Astrocyte of the cerebellum (primary cell): ENCODE measurements around the gene GRID1.

ENCODE experiments used
- DNase-seq: peaks from one replicate; pipeline ENCODE4 v3.0.0-alpha.2; 2011; ENCODE audit warnings: low read depth
- H3K4me3 ChIP-seq: 2 replicates; pipeline ENCODE4 v1.5.1; 2011; ENCODE audit warnings: mild to moderate bottlenecking, low read depth, low read length, moderate library complexity
- CTCF ChIP-seq: IDR thresholded peaks from 2 replicates; pipeline ENCODE4 v1.5.1; 2012; ENCODE audit warnings: low read length, low read depth, moderate library complexity, mild to moderate bottlenecking; ENCODE audit errors: missing control alignments
- in situ Hi-C: cut with HindIII; loops from 2 replicates; pipeline ENCODE4 v1.10.0; 2017; ENCODE audit warnings: low sequenced_read_pairs

The GRID1 gene

DNA sequence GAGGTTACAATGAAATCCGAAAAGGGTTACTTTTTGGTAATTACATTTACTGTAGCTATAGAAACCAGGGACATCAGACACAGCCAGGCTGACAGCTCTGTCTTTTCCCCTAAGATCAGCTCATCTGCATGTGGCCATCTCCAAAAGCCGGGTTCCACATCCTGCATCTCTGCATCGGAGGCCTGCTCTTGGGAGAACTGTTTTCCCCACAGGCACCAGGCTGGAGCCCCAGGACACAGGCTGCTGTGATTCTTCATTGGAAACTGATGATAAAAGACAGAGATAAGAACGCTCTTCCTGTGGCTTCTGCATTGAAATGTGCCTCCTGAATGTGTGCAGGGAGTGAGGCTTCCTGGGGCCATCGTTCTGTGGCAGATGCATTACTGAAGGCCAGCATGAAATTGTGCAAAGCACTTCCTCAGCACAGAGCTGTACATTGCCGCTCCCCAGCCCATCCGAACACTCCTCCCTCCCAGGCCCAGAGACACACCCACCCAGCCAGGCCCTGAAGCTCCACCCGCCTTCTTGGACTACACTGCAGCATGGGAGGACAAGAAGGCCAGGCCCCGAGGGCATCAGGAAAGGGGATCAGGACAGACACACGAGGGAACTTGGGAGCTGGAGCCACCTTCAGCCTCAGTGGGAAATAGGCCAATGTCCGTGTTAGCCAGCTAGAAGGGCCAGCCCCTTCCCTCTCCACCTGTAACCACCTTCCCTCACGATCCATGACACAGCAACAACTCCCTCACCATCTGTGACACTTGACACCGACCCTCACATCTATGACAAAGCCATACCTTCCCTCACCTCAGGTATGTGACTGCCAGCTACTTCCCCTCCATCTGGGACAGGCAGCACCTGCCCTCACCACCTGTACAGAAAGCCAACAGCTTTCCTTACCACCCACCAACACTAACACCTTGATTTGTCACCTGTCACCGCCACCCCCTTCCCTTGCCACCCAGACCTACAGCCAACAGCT, 113.2 kb downstream of the GRID1 start:
- no peak for TF ChIP-seq CTCF
- H3K4me3 ChIP-seq, result no peak overlapping the region
- in situ Hi-C loops, result no loop called here
- no peak for DNase-seq

DNA sequence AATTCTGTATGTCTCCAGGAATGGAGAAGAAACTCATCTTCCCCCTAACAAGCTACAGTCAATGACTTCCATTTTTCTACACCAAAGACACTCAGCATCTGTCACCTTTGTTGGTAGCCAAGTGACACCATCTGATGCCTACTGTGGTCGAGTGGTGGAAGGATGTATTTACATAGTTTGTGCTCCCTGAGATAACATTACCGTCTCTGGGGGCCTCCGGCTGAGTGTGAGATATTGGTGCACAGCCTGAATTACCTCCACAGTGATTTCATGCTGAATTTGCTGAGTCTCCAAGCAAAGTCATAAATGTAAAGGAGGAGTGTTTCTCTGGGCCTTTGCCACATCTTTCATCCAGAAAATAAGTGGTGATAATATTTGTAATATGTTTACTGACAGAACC, 114.0 kb downstream of the GRID1 start:
- TF ChIP-seq CTCF, result no peak
- no peak for DNase-seq
- in situ Hi-C loops, result no loop called here
- no peak overlapping the region for H3K4me3 ChIP-seq

DNA sequence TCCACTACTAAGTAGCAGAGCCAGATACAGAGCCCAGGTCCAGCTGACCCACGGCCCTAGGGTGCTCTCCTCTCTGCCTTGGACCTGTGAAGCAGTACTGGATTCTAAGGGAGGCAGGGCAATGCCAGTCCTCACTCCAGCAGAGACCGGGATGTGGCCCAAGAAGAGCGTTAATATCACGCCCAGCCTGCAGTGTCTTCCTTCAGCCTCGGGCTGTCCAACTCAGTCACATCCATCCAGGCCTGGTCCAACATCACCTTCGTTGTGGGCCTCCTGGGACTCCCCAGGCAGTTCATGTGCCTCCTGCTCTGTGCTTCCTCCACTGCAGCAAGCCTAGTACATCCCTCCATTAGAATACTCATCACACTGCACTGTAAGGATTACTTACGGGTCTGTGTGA, 114.5 kb downstream of the GRID1 start:
- no peak for TF ChIP-seq CTCF
- H3K4me3 ChIP-seq, result no peak overlapping the region
- in situ Hi-C loops, result no loop called here
- DNase-seq, result no peak

GRCh38 chr10:86251426-86251825, 115.2 kb downstream of the GRID1 start:
- in situ Hi-C loops, result no loop called here
- DNase-seq, result no peak
- no peak overlapping the region for H3K4me3 ChIP-seq
- TF ChIP-seq CTCF, result no peak

DNA sequence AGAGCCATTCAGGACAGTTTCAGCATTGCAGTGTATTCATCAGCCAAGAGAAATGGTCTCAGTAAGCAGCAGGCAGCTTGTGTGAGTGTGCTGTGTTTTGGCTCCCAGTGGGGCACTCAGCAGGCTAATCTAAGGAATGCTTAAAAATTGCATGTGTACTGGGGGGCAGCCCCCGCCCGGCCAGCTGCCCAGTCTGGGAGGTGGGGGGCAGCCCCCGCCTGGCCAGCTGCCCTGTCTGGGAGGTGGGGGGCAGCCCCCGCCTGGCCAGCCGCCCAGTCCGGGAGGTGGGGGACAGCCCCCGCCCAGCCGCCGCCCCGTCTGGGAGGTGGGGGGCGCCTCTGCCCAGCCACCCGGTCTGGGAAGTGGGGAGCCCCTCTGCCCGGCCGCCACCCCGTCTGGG, 116.2 kb downstream of the GRID1 start:
- no peak for DNase-seq
- H3K4me3 ChIP-seq, result no peak overlapping the region
- TF ChIP-seq CTCF, result no peak
- in situ Hi-C loops, result no loop called here

- H3K4me3 ChIP-seq, result no peak overlapping the region
- DNase-seq, result no peak
- in situ Hi-C loops, result no loop called here
- no peak for TF ChIP-seq CTCF
Observed at GRCh38 chr10:86249794-86250193, 116.8 kb downstream of the GRID1 start.
